HEK293 (cell line): ENCODE measurements around the gene STOML3.

Source experiments
- CTCF ChIA-PET: fragments of 350-600 bp; formaldehyde crosslinking; extraction: SDS; loops from one replicate; lab custom pipeline; 2021; ENCODE audit warnings: antibody characterized with exemption; lab: Yijun Ruan, JAX
- POLR2A ChIA-PET: fragments of 300-600 bp; formaldehyde crosslinking; extraction: SDS; loops from one replicate; lab custom pipeline; 2020; ENCODE audit warnings: antibody characterized with exemption, inconsistent platforms; lab: Yijun Ruan, JAX
- H3K27ac ChIP-seq: fragments of 200-500 bp; sonication (Bioruptor generic); 2 replicates; pipeline ENCODE4 v1.5.1; 2014; ENCODE audit warnings: low read depth, low read length, control low read depth, inconsistent platforms; ENCODE audit errors: extremely low read depth
- H3K36me3 ChIP-seq, 2 experiments: fragments of 200-500 bp in 1 of 2; sonication (Bioruptor generic) in 1 of 2; 1 replicate in 1 of 2; 2 replicates in 1 of 2; pipeline ENCODE4 v1.5.1; 2014 to 2017; ENCODE audit warnings: inconsistent platforms in 2 of 2, low read length in 2 of 2; ENCODE audit not compliant: control insufficient read depth in 2 of 2, insufficient read depth in 1 of 2
- H3K4me1 ChIP-seq: fragments of 200-500 bp; sonication (Bioruptor generic); 2 replicates; pipeline ENCODE4 v1.5.1; 2014; ENCODE audit warnings: mild to moderate bottlenecking, low read length, inconsistent platforms; ENCODE audit not compliant: control insufficient read depth, insufficient read depth
- H3K4me3 ChIP-seq: 2 replicates; pipeline ENCODE4 v1.5.1; 2011; ENCODE audit warnings: low read depth, mild to moderate bottlenecking, control low read depth, low read length, moderate library complexity
- H3K9me3 ChIP-seq: fragments of 200-500 bp; sonication (Bioruptor generic); 2 replicates; pipeline ENCODE4 v1.5.1; 2014; ENCODE audit warnings: low read depth, low read length, inconsistent platforms; ENCODE audit not compliant: control insufficient read depth, insufficient read depth
- AEBP2 ChIP-seq: fragments of 450-650 bp; formaldehyde crosslinking; IDR thresholded peaks from 2 replicates; pipeline ENCODE4 v1.5.1; 2016; ENCODE audit warnings: missing biosample characterization, missing genetic modification characterization, borderline replicate concordance
- EGR2 ChIP-seq: fragments of 450-650 bp; formaldehyde crosslinking; IDR thresholded peaks from 2 replicates; pipeline ENCODE4 v1.5.1; 2016; ENCODE audit warnings: low read depth, missing biosample characterization, missing genetic modification characterization
- ELK4 ChIP-seq: IDR thresholded peaks from 2 replicates; pipeline ENCODE4 v1.6.1; 2011; ENCODE audit warnings: mild to moderate bottlenecking, low read depth, low read length, borderline replicate concordance
- KLF17 ChIP-seq: fragments of 450-650 bp; formaldehyde crosslinking; IDR thresholded peaks from 2 replicates; pipeline ENCODE4 v1.5.1; 2016; ENCODE audit warnings: missing biosample characterization, missing genetic modification characterization
- KLF9 ChIP-seq: fragments of 450-650 bp; formaldehyde crosslinking; IDR thresholded peaks from 2 replicates; pipeline ENCODE4 v1.5.1; 2016; ENCODE audit warnings: missing biosample characterization, missing genetic modification characterization, low read depth
- TRIM28 ChIP-seq: IDR thresholded peaks from 2 replicates; pipeline ENCODE4 v1.6.1; 2011; ENCODE audit warnings: low read length, control low read depth, borderline replicate concordance
- ZBTB17 ChIP-seq: fragments of 450-650 bp; formaldehyde crosslinking; IDR thresholded peaks from 2 replicates; pipeline ENCODE4 v1.5.1; 2016; ENCODE audit warnings: missing biosample characterization, missing genetic modification characterization
- ZBTB8A ChIP-seq: fragments of 450-650 bp; formaldehyde crosslinking; IDR thresholded peaks from 2 replicates; pipeline ENCODE4 v1.5.1; 2016; ENCODE audit warnings: missing biosample characterization, missing genetic modification characterization
- ZFHX2 ChIP-seq: fragments of 450-650 bp; formaldehyde crosslinking; conservative IDR thresholded peaks from 2 replicates; pipeline ENCODE4 v1.5.1; 2016; ENCODE audit warnings: missing biosample characterization, missing genetic modification characterization
- ZFP41 ChIP-seq: fragments of 450-650 bp; formaldehyde crosslinking; IDR thresholded peaks from 2 replicates; pipeline ENCODE4 v1.5.1; 2016; ENCODE audit warnings: missing biosample characterization, missing genetic modification characterization, borderline replicate concordance
- ZNF10 ChIP-seq: fragments of 450-650 bp; formaldehyde crosslinking; IDR thresholded peaks from 2 replicates; pipeline ENCODE4 v1.5.1; 2017; ENCODE audit warnings: missing biosample characterization, missing genetic modification characterization
- ZNF280C ChIP-seq: fragments of 450-650 bp; formaldehyde crosslinking; IDR thresholded peaks from 2 replicates; pipeline ENCODE4 v1.5.1; 2016; ENCODE audit warnings: missing biosample characterization, missing genetic modification characterization
- ZNF362 ChIP-seq: fragments of 450-650 bp; formaldehyde crosslinking; IDR thresholded peaks from 2 replicates; pipeline ENCODE4 v1.5.1; 2016; ENCODE audit warnings: missing biosample characterization, missing genetic modification characterization
- ZNF449 ChIP-seq: fragments of 450-650 bp; formaldehyde crosslinking; IDR thresholded peaks from 2 replicates; pipeline ENCODE4 v1.5.1; 2017; ENCODE audit warnings: missing biosample characterization, mild to moderate bottlenecking, missing genetic modification characterization, moderate library complexity
- ZNF544 ChIP-seq: fragments of 450-650 bp; formaldehyde crosslinking; IDR thresholded peaks from 2 replicates; pipeline ENCODE4 v1.5.0; 2017; ENCODE audit warnings: missing biosample characterization, missing genetic modification characterization
- ZNF624 ChIP-seq: fragments of 450-650 bp; formaldehyde crosslinking; IDR thresholded peaks from 2 replicates; pipeline ENCODE4 v1.5.1; 2017; ENCODE audit warnings: missing biosample characterization, missing genetic modification characterization
- TF ChIP-seq, protein P1 (sequence below): fragments of 450-650 bp; formaldehyde crosslinking; optimal IDR thresholded peaks from 2 replicates; pipeline ENCODE3; 2016; ENCODE audit warnings: missing biosample characterization, mild to moderate bottlenecking, missing genetic modification characterization

The STOML3 gene

DNA sequence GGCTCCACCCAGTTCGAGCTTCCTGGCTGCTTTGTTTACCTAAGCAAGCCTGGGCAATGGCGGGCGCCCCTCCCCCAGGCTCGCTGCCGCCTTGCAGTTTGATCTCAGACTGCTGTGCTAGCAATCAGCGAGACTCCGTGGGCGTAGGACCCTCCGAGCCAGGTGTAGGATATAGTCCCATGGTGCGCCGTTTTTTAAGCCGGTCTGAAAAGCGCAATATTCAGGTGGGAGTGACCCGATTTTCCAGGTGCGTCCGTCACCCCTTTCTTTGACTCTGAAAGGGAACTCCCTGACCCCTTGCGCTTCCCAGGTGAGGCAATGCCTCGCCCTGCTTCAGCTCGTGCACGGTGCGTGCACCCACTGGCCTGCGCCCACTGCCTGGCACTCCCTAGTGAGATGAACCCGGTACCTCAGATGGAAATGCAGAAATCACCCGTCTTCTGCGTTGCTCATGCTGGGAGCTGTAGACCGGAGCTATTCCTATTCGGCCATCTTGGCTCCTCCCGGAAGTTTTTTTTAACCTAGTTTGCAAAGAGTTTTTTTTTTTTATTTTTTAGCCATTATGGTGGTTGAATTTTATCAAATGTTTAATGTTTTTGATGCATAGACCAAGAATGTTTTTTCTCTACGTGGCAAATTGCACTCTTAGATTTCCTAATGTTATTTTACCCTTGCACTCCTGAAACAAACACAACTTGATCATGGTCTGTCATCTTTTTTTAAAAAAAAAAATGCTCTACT, 15.9 kb upstream of the STOML3 start (continued):
- TF ChIP-seq KLF9 (tag by site-specific recombination) (peak; percentile 46), ZBTB17 (tag by site-specific recombination) (peak; percentile 47), KLF17 (tag by site-specific recombination) (0 out of 2 replicates have a peak, but pooled peaks have one; percentile 35), ZNF362 (peak; percentile 98), ZFHX2 (tag by site-specific recombination) (peak; percentile 68), EGR2 (peak; percentile 60), ZBTB8A (tag by site-specific recombination) (peak; percentile 57)

GRCh38 chr13:38998739-38999138, 8.1 kb upstream of the STOML3 start:
- CTCF ChIA-PET = interaction anchor here (0.6 kb wide), 1 partner anchor 200 kb away, joined by 3 read pairs; no protein-coding TSS in a partner anchor
- H3K27ac ChIP-seq = no peak overlapping the region
- no peak overlapping the region for H3K4me3 ChIP-seq
- H3K4me1 ChIP-seq = no peaks in the 10 kb centered on the region
- no peaks in the 10 kb centered on the region for H3K9me3 ChIP-seq
- no peaks in the 10 kb centered on the region for H3K36me3 ChIP-seq
- POLR2A ChIA-PET = no interaction called here
- TF ChIP-seq ZNF280C (tag by site-specific recombination) (no peak), ZNF449 (tag by site-specific recombination) (no peak), ZNF624 (tag by site-specific recombination) (no peak), ELK4 (no peak), ZNF544 (tag by site-specific recombination) (no peak), AEBP2 (tag by site-specific recombination) (no peak), ZFP41 (tag by site-specific recombination) (no peak), ZNF10 (tag by site-specific recombination) (no peak), TRIM28 (no peak)
- TF ChIP-seq, protein P1, sequence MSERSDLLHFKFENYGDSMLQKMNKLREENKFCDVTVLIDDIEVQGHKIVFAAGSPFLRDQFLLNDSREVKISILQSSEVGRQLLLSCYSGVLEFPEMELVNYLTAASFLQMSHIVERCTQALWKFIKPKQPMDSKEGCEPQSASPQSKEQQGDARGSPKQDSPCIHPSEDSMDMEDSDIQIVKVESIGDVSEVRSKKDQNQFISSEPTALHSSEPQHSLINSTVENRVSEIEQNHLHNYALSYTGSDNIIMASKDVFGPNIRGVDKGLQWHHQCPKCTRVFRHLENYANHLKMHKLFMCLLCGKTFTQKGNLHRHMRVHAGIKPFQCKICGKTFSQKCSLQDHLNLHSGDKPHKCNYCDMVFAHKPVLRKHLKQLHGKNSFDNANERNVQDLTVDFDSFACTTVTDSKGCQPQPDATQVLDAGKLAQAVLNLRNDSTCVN (tag by site-specific recombination) = no peak
